Vagina (tissue), 2 donors: Measurements from ENCODE around the gene TNFRSF13B.

Experiments used
- POLR2A ChIP-seq, 2 donors: fragments of 450-650 bp; IDR thresholded peaks; one replicate each; pipeline ENCODE4 v1.6.1; 2017; ENCODE audit warnings: antibody characterized with exemption in 2 of 2, mild to moderate bottlenecking in 2 of 2, moderate library complexity in 2 of 2
- TF ChIP-seq, protein P1 (sequence below), 3 experiments: fragments of 450-650 bp in 2 of 3; fragments of 200-600 bp in 1 of 3; sonication (generic) in 1 of 3; IDR thresholded peaks; one replicate each; pipeline ENCODE4 v1.5.1; 2017 to 2019; ENCODE audit warnings: antibody characterized with exemption in 3 of 3, mild to moderate bottlenecking in 2 of 3, moderate library complexity in 2 of 3

DNA sequence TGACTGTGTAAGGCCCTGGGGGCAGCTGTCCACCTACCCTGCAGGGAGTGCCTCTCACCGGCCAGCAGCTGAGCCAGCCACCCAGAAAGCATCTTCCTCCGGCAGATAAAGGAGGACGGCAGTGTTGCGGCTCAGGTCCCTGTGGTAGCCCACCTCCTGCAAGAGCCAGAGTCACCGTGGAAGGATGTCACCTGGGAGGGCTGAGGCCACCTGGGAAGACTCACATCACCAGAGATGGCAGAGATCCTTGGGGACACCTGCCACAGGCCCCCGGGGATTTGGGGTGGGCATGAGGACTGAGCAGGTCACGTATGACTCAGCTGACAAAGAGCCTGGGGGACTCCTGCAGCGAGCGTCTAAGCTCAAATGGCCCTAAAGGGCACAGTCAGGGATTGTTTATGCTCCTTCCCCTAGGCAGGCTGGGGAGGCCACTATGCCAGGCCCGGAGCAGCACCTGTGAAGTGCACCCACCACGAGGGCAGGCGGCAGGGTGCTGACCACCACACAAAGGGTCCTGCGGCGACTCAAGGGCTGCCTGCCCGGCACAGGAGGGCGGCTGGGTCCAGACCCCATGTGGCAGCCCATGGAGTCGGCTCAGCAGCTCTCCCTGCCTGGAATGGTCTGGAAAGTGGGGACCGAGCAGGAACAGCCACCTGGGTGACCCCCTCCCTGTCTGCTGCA, 44.1 kb downstream of the TNFRSF13B start:
- TF ChIP-seq, protein P1, sequence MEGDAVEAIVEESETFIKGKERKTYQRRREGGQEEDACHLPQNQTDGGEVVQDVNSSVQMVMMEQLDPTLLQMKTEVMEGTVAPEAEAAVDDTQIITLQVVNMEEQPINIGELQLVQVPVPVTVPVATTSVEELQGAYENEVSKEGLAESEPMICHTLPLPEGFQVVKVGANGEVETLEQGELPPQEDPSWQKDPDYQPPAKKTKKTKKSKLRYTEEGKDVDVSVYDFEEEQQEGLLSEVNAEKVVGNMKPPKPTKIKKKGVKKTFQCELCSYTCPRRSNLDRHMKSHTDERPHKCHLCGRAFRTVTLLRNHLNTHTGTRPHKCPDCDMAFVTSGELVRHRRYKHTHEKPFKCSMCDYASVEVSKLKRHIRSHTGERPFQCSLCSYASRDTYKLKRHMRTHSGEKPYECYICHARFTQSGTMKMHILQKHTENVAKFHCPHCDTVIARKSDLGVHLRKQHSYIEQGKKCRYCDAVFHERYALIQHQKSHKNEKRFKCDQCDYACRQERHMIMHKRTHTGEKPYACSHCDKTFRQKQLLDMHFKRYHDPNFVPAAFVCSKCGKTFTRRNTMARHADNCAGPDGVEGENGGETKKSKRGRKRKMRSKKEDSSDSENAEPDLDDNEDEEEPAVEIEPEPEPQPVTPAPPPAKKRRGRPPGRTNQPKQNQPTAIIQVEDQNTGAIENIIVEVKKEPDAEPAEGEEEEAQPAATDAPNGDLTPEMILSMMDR (IDR thresholded peaks at IDR 0.05) = no peak
- TF ChIP-seq POLR2A (IDR thresholded peaks at IDR 0.05) = no peak
